AG08396 (cell line): ENCODE results near the gene UCK1.
"Not testable (repeated sequence)": the region's sequence is repeated elsewhere in the genome, so short reads cannot be mapped to it uniquely, and the experiment has no call there.

Experiments used
- DNase-seq: peaks from one replicate; pipeline ENCODE4 v3.0.0; 2012; ENCODE audit warnings: low spot score, mixed read lengths

UCK1 gene

GRCh38 chr9:131523451-131524435 lies 7.3 kb downstream of the UCK1 start:
- DNase-seq, result no peak

GRCh38 chr9:131523086-131523388 lies 8.0 kb downstream of the UCK1 start:
- no peak for DNase-seq

- no peak for DNase-seq
These were observed 8.6 kb downstream of the UCK1 start for GRCh38 chr9:131522257-131523085.

- no peak for DNase-seq
These were observed 9.2 kb downstream of the UCK1 start for GRCh38 chr9:131521822-131522221.

GRCh38 chr9:131521203-131521602 lies 9.9 kb downstream of the UCK1 start:
- DNase-seq, result no peak

- DNase-seq, result no peak
These were observed 10.6 kb downstream of the UCK1 start for GRCh38 chr9:131520503-131520902.

GRCh38 chr9:131518553-131518952 lies 12.5 kb downstream of the UCK1 start:
- DNase-seq, result no peak

GRCh38 chr9:131517761-131518190 lies 13.3 kb downstream of the UCK1 start:
- no peak for DNase-seq

- no peak for DNase-seq
These were observed 14.1 kb downstream of the UCK1 start for GRCh38 chr9:131516930-131517329.

- DNase-seq, result no peak
These were observed 15.0 kb downstream of the UCK1 start for GRCh38 chr9:131516100-131516499.

GRCh38 chr9:131515559-131516031 lies 15.5 kb downstream of the UCK1 start:
- not testable (repeated sequence) for DNase-seq

GRCh38 chr9:131513177-131513576 lies 17.9 kb downstream of the UCK1 start:
- no peak for DNase-seq

GRCh38 chr9:131511880-131512279 lies 19.2 kb downstream of the UCK1 start:
- DNase-seq, result no peak

- DNase-seq, result no peak
These were observed 19.6 kb downstream of the UCK1 start for GRCh38 chr9:131511416-131511815.

GRCh38 chr9:131505012-131505411 lies 26.1 kb downstream of the UCK1 start:
- no peak for DNase-seq

GRCh38 chr9:131503626-131504465 lies 27.2 kb downstream of the UCK1 start:
- DNase-seq, result peak; percentile 68

GRCh38 chr9:131502781-131503625 lies 28.1 kb downstream of the UCK1 start, which contains the start of gene POMT1:
TSS of gene POMT1 (plus strand) at chr9:131502918. CDS start at chr9:131504219, 1,301 bp downstream.
- peak; percentile 99 for DNase-seq

GRCh38 chr9:131500939-131501541 lies 30.0 kb downstream of the UCK1 start:
- DNase-seq, result peak; percentile 45

- no peak for DNase-seq
These were observed 30.7 kb downstream of the UCK1 start for GRCh38 chr9:131500377-131500776.

GRCh38 chr9:131499254-131499767 lies 31.8 kb downstream of the UCK1 start:
- DNase-seq, result no peak
